H1 (cell line): Measurements from ENCODE around the gene USP10. TPM values are rescaled to one million over a fixed set of nuclear protein-coding genes. Genes with fewer than 3 reads are reported as not detected.

Source experiments
- CTCF ChIA-PET: fragments of 300-600 bp; sonication (Branson Sonifier 250); formaldehyde crosslinking; loops from one replicate; lab custom pipeline; 2021; ENCODE audit not compliant: partially characterized antibody; lab: Charles Lee
- POLR2A ChIA-PET: fragments of 300-600 bp; sonication (Branson Sonifier 250); formaldehyde crosslinking; loops from one replicate; lab custom pipeline; 2021; ENCODE audit warnings: inconsistent platforms; ENCODE audit not compliant: partially characterized antibody; lab: Charles Lee
- DNase-seq, 2 experiments: peaks; one replicate each; pipeline versions ENCODE4 v3.0.0 to v3.0.0-alpha.2; 2010 to 2022; ENCODE audit warnings: low spot score in 2 of 2, low read depth in 1 of 2, mixed read lengths in 1 of 2
- FAIRE-seq: peaks from 2 replicates; lab custom pipeline; 2011; peaks lifted over from hg19 to GRCh38; lab: Jason Lieb, UNC
- H2AFZ ChIP-seq: 2 replicates; pipeline ENCODE4 v1.8.1; 2012; ENCODE audit warnings: low read length, inconsistent platforms
- H2AK5ac ChIP-seq: 2 replicates; pipeline ENCODE4 v1.6.1; 2013; ENCODE audit warnings: low read depth, low read length
- H2BK120ac ChIP-seq: replicated peaks from 2 replicates; pipeline ENCODE3; 2013; ENCODE audit warnings: low read depth, low read length, inconsistent platforms
- H2BK12ac ChIP-seq: 2 replicates; pipeline ENCODE4 v1.6.1; 2013; ENCODE audit warnings: low read depth, low read length
- H2BK15ac ChIP-seq: 2 replicates; pipeline ENCODE4 v1.6.1; 2013; ENCODE audit warnings: low read length
- H2BK20ac ChIP-seq: 2 replicates; pipeline ENCODE4 v1.6.1; 2013; ENCODE audit warnings: low read length
- H2BK5ac ChIP-seq: 2 replicates; pipeline ENCODE4 v1.6.1; 2013; ENCODE audit warnings: low read depth, low read length
- H3K14ac ChIP-seq: 2 replicates; pipeline ENCODE4 v1.6.1; 2013; ENCODE audit warnings: inconsistent platforms; ENCODE audit not compliant: insufficient read length
- H3K18ac ChIP-seq: 2 replicates; pipeline ENCODE4 v1.6.1; 2013; ENCODE audit warnings: low read length; ENCODE audit errors: extremely low read depth
- H3K23ac ChIP-seq: 2 replicates; pipeline ENCODE4 v1.6.1; 2013; ENCODE audit warnings: inconsistent platforms; ENCODE audit not compliant: insufficient read length
- H3K23me2 ChIP-seq: 2 replicates; pipeline ENCODE4 v1.6.1; 2013; ENCODE audit warnings: low read depth, low read length
- H3K27ac ChIP-seq: 2 replicates; pipeline ENCODE4 v1.6.1; 2011; ENCODE audit warnings: low read depth, low read length, inconsistent platforms
- H3K27me3 ChIP-seq, 4 experiments: replicated peaks in 1 of 4; 1 replicate in 1 of 4; 2 replicates in 3 of 4; pipeline versions ENCODE4 v1.6.1 to v1.8.1; 2011 to 2013; ENCODE audit warnings: low read length in 3 of 4, mild to moderate bottlenecking in 3 of 4, inconsistent platforms in 2 of 4, mixed read lengths in 2 of 4, moderate library complexity in 1 of 4; ENCODE audit not compliant: control insufficient read depth in 3 of 4, insufficient read depth in 3 of 4; ENCODE audit errors: extremely low read depth in 1 of 4
- H3K36me3 ChIP-seq, 4 experiments: 2 replicates each; pipeline versions ENCODE4 v1.6.1 to v1.8.1; 2011 to 2013; ENCODE audit warnings: mild to moderate bottlenecking in 4 of 4, low read length in 3 of 4, moderate library complexity in 2 of 4, control low read depth in 1 of 4, inconsistent platforms in 1 of 4; ENCODE audit not compliant: insufficient read depth in 4 of 4, control insufficient read depth in 2 of 4
- H3K4ac ChIP-seq: replicated peaks from 2 replicates; pipeline ENCODE3; 2013; ENCODE audit warnings: low read length, low read depth, mixed read lengths, inconsistent platforms; ENCODE audit not compliant: insufficient read length
- H3K4me1 ChIP-seq, 4 experiments: replicated peaks in 1 of 4; 1 replicate in 1 of 4; 2 replicates in 3 of 4; pipeline versions ENCODE4 v1.6.1 to v1.8.1; 2011 to 2013; ENCODE audit warnings: low read length in 3 of 4, inconsistent platforms in 2 of 4, mixed read lengths in 1 of 4; ENCODE audit not compliant: insufficient read depth in 4 of 4, control insufficient read depth in 3 of 4
- H3K4me2 ChIP-seq, 2 experiments: 2 replicates each; pipeline versions ENCODE4 v1.6.1 to v1.8.1; 2011 to 2013; ENCODE audit warnings: low read depth in 2 of 2, low read length in 2 of 2, control low read depth in 1 of 2, inconsistent platforms in 1 of 2, mild to moderate bottlenecking in 1 of 2; ENCODE audit not compliant: insufficient read depth in 1 of 2
- H3K4me3 ChIP-seq, 4 experiments: fragments of 200-600, 300-600 bp in 1 of 4; sonication (generic), shearing (Covaris generic), sonication (Bioruptor Twin) in 1 of 4; 2 replicates each; pipeline versions ENCODE4 v1.5.1 to v1.8.1; 2011 to 2016; ENCODE audit warnings: low read length in 4 of 4, low read depth in 3 of 4, control low read depth in 2 of 4, inconsistent platforms in 2 of 4, mild to moderate bottlenecking in 2 of 4, mixed read lengths in 1 of 4, moderate library complexity in 1 of 4; ENCODE audit not compliant: insufficient read depth in 2 of 4; ENCODE audit errors: extremely low read depth in 1 of 4
- H3K56ac ChIP-seq: replicated peaks from 2 replicates; pipeline ENCODE3; 2013; ENCODE audit warnings: low read depth, mild to moderate bottlenecking, mixed read lengths, low read length, inconsistent platforms; ENCODE audit not compliant: insufficient read length
- H3K79me1 ChIP-seq: 2 replicates; pipeline ENCODE4 v1.6.1; 2013; ENCODE audit warnings: low read depth, low read length, control low read depth
- H3K79me2 ChIP-seq, 2 experiments: 2 replicates each; pipeline versions ENCODE4 v1.6.1 to v1.8.1; 2012 to 2013; ENCODE audit warnings: low read length in 2 of 2, mild to moderate bottlenecking in 2 of 2, inconsistent platforms in 1 of 2; ENCODE audit not compliant: insufficient read depth in 2 of 2, control insufficient read depth in 1 of 2
- H3K9ac ChIP-seq, 4 experiments: replicated peaks in 1 of 4; 1 replicate in 1 of 4; 2 replicates in 3 of 4; pipeline versions ENCODE4 v1.6.1 to v1.8.1; 2011 to 2013; ENCODE audit warnings: low read depth in 3 of 4, low read length in 3 of 4, control low read depth in 2 of 4, mild to moderate bottlenecking in 2 of 4, moderate library complexity in 2 of 4, inconsistent platforms in 1 of 4; ENCODE audit errors: extremely low read depth in 1 of 4
- H3K9me3 ChIP-seq, 2 experiments: 2 replicates each; pipeline versions ENCODE4 v1.6.1 to v1.8.1; 2012 to 2013; ENCODE audit warnings: mild to moderate bottlenecking in 2 of 2, moderate library complexity in 2 of 2, control low read depth in 1 of 2, inconsistent platforms in 1 of 2, low read depth in 1 of 2, low read length in 1 of 2, mixed read lengths in 1 of 2; ENCODE audit not compliant: insufficient read depth in 2 of 2
- H4K20me1 ChIP-seq, 2 experiments: replicated peaks in 1 of 2; 2 replicates each; pipeline versions ENCODE3 to v1.8.1; 2011 to 2013; ENCODE audit warnings: inconsistent platforms in 2 of 2, low read length in 2 of 2, mild to moderate bottlenecking in 1 of 2; ENCODE audit not compliant: insufficient read depth in 2 of 2, control insufficient read depth in 1 of 2
- H4K5ac ChIP-seq: 2 replicates; pipeline ENCODE4 v1.6.1; 2013; ENCODE audit warnings: low read length, low read depth, mixed read lengths, inconsistent platforms; ENCODE audit not compliant: insufficient read length
- H4K8ac ChIP-seq: 2 replicates; pipeline ENCODE4 v1.8.0; 2013; ENCODE audit warnings: mild to moderate bottlenecking, moderate library complexity, low read length, inconsistent platforms; ENCODE audit not compliant: insufficient read depth; ENCODE audit errors: extremely low read depth
- H4K91ac ChIP-seq: replicated peaks from 2 replicates; pipeline ENCODE3; 2013; ENCODE audit warnings: low read length, mixed read lengths, inconsistent platforms; ENCODE audit not compliant: insufficient read length
- BRCA1 ChIP-seq: IDR thresholded peaks from 2 replicates; pipeline ENCODE4 v1.6.1; 2012; ENCODE audit warnings: low read depth, low read length, improper control_type of control experiment
- EP300 ChIP-seq, 2 experiments: IDR thresholded peaks; 1 replicate in 1 of 2; 2 replicates in 1 of 2; pipeline ENCODE4 v1.6.1; 2011 to 2012; ENCODE audit warnings: low read depth in 2 of 2, low read length in 2 of 2, mild to moderate bottlenecking in 2 of 2, borderline replicate concordance in 1 of 2, inconsistent platforms in 1 of 2, moderate library complexity in 1 of 2
- GABPA ChIP-seq: IDR thresholded peaks from 2 replicates; pipeline ENCODE4 v1.6.1; 2011; ENCODE audit warnings: mild to moderate bottlenecking, low read length, moderate library complexity, borderline replicate concordance; ENCODE audit not compliant: insufficient read depth
- HDAC6 ChIP-seq: IDR thresholded peaks from one replicate; pipeline ENCODE4 v1.7.1; 2012; ENCODE audit warnings: low read depth, mild to moderate bottlenecking, inconsistent platforms, low read length, moderate library complexity
- MAFK ChIP-seq: IDR thresholded peaks from 2 replicates; pipeline ENCODE4 v1.6.1; 2012; ENCODE audit warnings: low read depth, mild to moderate bottlenecking, improper control_type of control experiment, low read length
- RNF2 ChIP-seq: fragments of 200-900, 300-1000 bp; sonication (generic); IDR thresholded peaks from 2 replicates; pipeline ENCODE4 v1.7.1; 2016; ENCODE audit warnings: borderline replicate concordance, low read depth, mild to moderate bottlenecking, antibody characterized with exemption, low read length; ENCODE audit not compliant: poor library complexity, severe bottlenecking; ENCODE audit errors: missing control alignments
- RXRA ChIP-seq: IDR thresholded peaks from 2 replicates; pipeline ENCODE4 v1.6.1; 2011; ENCODE audit warnings: low read depth, mild to moderate bottlenecking, low read length, moderate library complexity; ENCODE audit not compliant: insufficient read depth
- SP1 ChIP-seq: IDR thresholded peaks from 2 replicates; pipeline ENCODE4 v1.6.1; 2011; ENCODE audit warnings: low read depth, low read length
- SP4 ChIP-seq: IDR thresholded peaks from 2 replicates; pipeline ENCODE4 v1.6.1; 2012; ENCODE audit warnings: low read length, inconsistent platforms
- SRF ChIP-seq: IDR thresholded peaks from 2 replicates; pipeline ENCODE4 v1.6.1; 2011; ENCODE audit warnings: mild to moderate bottlenecking, low read depth, low read length, moderate library complexity
- TCF12 ChIP-seq: IDR thresholded peaks from 2 replicates; pipeline ENCODE4 v1.6.1; 2011; ENCODE audit warnings: low read depth, mild to moderate bottlenecking, low read length
- WGBS, 2 experiments: shearing (Covaris generic) in 1 of 2; methylation state at CpG; one replicate each; pipeline versions ENCODE4 v1.1.6 to v1.1.7; 2013 to 2015; ENCODE audit warnings: low lambda C conversion rate in 2 of 2, mixed read lengths in 2 of 2, inconsistent platforms in 1 of 2, low coverage in 1 of 2, missing lambda C conversion rate in 1 of 2; ENCODE audit not compliant: insufficient replicate concordance in 2 of 2, insufficient coverage in 1 of 2, insufficient read length in 1 of 2; ENCODE audit errors: extremely low coverage in 1 of 2, missing lambda C conversion rate in 1 of 2; 5-methylcytosine and 5-hydroxymethylcytosine counted together
- polyA plus RNA-seq, 7 experiments: library from polyadenylated mRNA; depleted of rRNA in 3 of 7; stranded (reverse) in 5 of 7; unstranded in 2 of 7; fragments of >200 nt in 5 of 7; fragments of 200-250 nt in 2 of 7; gene quantifications; 1 replicate in 5 of 7; 2 replicates in 1 of 7; 4 replicates in 1 of 7; pipeline versions ENCODE4 v1.2.1 to v1.2.3, GENCODE V29; 2011 to 2013; ENCODE audit warnings: missing spikeins in 2 of 7, mixed read lengths in 2 of 7
- total RNA-seq: library from RNA; stranded (reverse); fragmentation: NEBNext Ultra II Directional; extraction: Animal tissue kit (Norgen Biotek cat#: 25700); gene quantifications from 2 replicates; pipeline ENCODE4 v1.2.1, GENCODE V29; 2021

The USP10 gene
- total and polyA plus RNA-seq, 2 of the 8 experiments (the other 6 are each of a cell fraction or from before 2014, with no cell fraction given), result 171 to 195 TPM

DNA sequence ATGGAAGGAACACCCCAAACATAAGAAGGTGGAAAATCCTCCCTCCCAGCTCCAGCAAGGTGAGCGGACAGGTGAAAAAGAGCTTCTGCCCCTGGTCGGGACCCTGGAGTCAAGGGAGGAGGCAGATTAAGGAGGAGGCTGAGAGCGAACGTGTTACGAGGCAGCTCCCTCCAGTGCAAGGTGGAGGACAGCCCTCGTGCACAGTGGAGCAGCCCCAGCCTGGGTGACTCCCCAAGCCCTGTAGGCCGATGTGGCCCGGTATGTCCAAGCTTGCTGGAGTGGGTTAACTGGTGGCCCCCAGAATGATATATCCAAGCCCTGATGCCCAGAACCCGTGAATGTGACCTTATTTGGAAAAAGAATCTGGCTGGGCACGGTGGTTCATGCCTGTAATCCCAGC is 104.5 kb downstream of the USP10 start:
- POLR2A ChIA-PET, result interaction anchor here (1.4 kb wide), 1 partner anchor 9 kb away, joined by 3 read pairs; no protein-coding TSS in a partner anchor
- no peak overlapping the region for H3K23ac ChIP-seq
- H2BK15ac ChIP-seq, result no peak overlapping the region
- TF ChIP-seq GABPA (no peak), EP300 (IDR thresholded peaks at IDR 0.05; ENCODE audit: borderline replicate concordance in 1 of 2, low read depth in 2 of 2, low read length in 2 of 2) (no peak), RXRA (no peak), SP1 (no peak), BRCA1 (no peak), HDAC6 (no peak), MAFK (no peak), TCF12 (no peak), SP4 (no peak), SRF (no peak), RNF2 (no peak)
- TF ChIP-seq, all 59 proteins: peak for 0
- 92% methylated on average over 10 of the region's 10 CpGs; no CpG with 5 or more reads in 1 of the 2 experiments for WGBS, 2 experiments
- Histone ChIP-seq H4K5ac (no peak overlapping the region), H4K20me1 (peaks cover 0 to 2% of the 10 kb centered on the region in 2 experiments), H3K9me3 (no peaks in the 10 kb centered on the region; a peak in 1 of 4 replicates), H3K4me3 (no peak overlapping the region), H2BK120ac (no peak overlapping the region), H2AFZ (no peak overlapping the region), H2BK12ac (no peak overlapping the region), H3K4ac (no peak overlapping the region), H3K18ac (no peak overlapping the region), H3K79me1 (no peaks in the 10 kb centered on the region), H3K27me3 (no peaks in the 10 kb centered on the region), H3K56ac (no peak overlapping the region), H3K27ac (no peak overlapping the region), H3K23me2 (no peaks in the 10 kb centered on the region), H4K8ac (no peak overlapping the region), H3K4me1 (no peaks in the 10 kb centered on the region), H3K79me2 (no peaks in the 10 kb centered on the region), H3K36me3 (no peaks in the 10 kb centered on the region), H2BK20ac (no peak overlapping the region), H3K4me2 (no peak overlapping the region), H2BK5ac (no peak overlapping the region), H3K14ac (no peak overlapping the region), H3K9ac (no peak overlapping the region), H2AK5ac (no peak overlapping the region), H4K91ac (no peak overlapping the region)
- no peak for DNase-seq
- FAIRE-seq, result no peak
- CTCF ChIA-PET, result interaction anchor here (0.7 to 2.3 kb wide), 7 partner anchors 12 to 148 kb away, joined by 3 to 6 read pairs (median 3); no protein-coding TSS in a partner anchor
